DLD1 (cell line): ENCODE results near the gene PALM.

Experiments used
- in situ Hi-C: cut with HindIII; loops from 2 replicates; pipeline ENCODE4 v1.10.0; 2017; ENCODE audit warnings: low sequenced_read_pairs

Gene PALM

DNA sequence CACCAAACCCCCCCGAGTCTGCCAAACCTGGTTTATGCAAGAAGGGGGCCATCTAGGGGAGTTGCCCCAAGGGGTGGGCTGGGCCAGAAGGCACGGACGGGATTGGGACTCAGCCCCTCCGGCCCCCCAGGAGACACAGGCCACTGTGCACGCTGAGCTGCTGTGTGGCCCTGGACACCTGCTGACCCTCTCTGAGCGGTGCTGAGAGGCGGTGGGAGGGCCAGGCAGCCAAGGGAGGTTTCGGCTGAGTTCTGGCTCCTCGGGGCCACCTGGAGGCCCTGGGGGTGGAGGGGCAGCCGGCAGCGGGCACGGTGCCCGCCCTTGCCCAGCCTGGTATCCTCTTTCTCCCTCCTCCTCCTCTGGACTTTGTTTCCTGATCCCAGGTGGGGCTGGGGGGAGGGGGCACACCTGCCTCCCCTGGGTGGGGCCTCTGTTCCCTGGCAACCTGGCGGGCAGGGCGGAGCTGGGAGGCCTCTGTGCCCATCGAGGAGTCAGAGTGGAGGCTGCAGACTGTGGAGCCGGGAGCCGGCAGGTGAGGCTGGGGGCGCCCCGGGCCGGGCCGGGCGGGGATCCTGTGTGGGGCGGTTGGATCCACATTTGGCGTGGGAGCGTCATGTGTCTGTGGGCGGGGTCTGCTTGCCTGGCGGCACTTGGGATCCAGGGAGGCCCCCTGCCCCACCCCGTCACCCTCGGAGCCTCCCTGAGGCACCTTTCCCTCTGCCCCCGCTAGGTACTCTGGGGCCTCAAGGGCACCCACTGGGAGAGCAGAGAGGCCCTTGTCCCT is 42.1 kb downstream of the PALM start, which contains the start of gene MISP:
TSS of gene MISP (plus strand) at position 473 of the 784 bp plus-strand sequence. CDS start 5,835 bp downstream, outside the sequence.
- in situ Hi-C loops = no loop called here

DNA sequence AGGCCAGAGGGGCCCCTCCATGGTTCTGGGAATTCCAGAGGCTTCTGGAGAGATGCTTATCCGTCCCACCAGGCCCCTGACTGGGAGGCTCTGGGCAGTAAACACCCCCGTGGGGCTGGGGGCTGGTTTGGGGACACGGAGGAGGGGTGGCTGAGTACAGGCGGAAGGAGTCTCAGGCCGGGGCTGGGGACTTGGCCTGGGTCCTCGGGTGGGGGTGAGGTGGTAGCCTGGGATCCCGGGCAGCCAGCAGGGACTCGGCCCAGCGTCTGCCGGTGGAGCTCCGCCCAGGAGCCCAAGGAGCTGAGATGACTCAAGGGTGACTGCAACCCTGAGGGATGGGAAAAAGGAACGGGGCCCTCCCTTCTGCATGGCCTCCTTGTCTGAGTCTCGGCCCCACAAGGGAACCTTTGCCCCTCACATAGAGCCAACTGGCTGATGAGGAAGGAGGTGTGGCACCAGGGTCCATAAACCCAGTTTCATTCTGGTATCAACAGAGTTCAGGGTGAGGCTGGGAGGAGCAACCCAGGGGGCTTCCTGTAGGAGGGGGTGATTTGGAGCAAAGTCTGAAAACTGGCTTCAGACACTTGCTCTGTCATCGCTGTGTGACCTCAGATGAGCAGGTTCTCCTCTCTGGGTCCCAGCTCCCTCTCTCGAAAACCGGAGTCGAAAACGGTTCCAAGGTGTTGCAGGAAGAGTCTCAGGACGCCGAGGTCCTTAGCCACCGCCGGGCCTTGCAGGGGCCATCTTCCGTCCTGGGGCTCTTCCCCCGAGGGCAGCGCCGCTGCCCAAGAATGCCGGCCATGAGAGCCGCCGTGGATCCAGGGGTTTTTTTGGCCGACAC is 43.0 kb downstream of the PALM start:
- in situ Hi-C loops = no loop called here

DNA sequence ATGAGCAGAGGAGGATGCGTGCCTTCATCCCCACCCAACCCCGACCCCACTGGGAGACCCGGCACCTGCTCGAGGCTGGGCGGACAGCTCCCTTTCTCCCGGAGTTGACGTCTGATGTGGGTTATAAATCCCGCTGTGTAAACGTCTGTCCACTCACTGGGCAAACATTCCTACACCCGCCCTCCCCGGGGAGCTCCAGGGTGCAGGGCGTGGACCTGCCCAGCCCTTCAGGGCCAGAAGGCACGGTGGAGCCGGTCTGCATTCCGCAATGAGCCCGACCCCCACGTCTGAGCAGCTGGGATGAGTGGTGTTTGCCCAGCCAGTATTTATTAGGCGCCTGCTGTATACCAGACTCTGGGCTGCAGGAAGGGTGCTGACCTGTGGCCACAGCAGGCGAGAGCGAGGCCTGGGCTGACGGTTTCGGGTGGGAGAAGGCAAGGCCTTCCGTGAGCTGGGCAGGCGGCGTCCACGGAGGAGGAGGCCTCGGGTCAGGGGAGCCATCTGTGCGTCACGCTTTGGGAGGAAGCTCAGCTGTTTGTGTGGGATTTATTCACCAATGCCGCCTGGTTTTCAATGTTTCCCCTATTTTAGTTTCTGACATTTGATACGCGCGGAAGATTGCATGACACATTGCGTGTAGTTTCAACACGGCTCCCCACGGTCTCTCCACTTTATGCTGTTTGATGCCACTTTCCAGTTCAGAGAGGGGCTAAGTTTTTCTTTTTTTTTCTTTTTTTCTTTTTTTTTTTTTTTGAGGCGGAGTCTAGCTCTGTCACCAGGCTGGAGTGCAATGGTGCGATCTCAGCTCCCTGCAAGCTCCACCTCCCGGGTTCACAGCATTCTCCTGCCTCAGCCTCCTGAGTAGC is 44.1 kb downstream of the PALM start:
- in situ Hi-C loops = no loop called here

DNA sequence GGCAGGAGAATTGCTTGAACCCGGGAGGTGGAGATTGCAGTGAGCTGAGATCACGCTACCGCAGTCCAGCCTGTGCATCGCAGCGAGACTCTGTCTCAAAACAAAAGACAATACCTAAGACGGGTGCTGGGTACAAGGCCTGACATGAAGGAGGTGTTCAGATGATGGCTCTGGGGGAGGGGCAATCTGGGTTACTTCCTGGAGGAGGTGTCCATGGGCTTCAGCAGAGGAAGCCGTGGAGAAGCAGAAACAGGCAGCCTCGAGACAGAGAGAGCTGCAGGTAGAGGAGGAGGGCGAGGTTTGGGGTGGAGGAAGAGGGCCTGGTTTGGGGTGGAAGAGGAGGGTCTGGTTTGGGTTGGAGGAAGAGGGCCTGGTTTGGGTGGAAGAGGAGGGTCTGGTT is 45.8 kb downstream of the PALM start:
- in situ Hi-C loops = no loop called here

DNA sequence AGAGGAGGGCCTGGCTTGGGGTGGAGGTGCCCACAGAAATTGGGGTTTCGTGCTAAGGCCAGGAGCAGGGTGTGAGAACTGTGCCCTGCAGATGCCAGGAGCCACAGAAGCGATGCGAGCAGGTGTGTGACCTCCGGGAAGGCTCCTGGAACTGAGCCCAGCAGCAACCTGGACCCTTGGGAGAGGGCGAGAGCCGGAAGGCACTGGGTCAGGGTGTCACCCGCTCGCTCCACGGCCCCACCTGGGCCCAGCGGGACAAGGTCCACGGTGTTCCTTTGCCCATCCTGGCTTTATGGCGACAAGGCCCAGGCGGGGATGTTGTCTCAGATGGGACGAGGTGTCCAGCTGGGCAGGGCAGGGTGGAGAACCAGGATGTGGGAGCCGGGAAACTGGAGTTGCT is 46.3 kb downstream of the PALM start:
- in situ Hi-C loops = no loop called here

DNA sequence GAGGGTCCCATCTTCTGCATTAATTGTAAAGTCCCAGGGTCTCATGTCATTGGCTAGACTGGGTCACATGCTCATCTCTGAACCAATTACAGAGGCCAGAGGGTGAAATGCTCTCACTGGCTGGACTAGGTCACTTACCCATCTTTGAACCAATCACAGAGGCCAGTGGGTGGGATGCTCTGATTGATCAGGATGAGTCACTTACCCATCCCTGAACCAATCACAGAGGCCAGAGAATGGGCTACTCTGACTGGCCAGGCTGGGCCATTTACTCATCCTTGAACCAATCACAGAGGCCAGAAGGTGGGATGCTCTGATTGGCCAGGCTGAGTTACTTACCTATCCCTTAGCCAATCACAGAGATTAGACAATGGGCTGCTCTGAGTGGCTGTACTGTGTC is 47.5 kb downstream of the PALM start:
- in situ Hi-C loops = no loop called here

DNA sequence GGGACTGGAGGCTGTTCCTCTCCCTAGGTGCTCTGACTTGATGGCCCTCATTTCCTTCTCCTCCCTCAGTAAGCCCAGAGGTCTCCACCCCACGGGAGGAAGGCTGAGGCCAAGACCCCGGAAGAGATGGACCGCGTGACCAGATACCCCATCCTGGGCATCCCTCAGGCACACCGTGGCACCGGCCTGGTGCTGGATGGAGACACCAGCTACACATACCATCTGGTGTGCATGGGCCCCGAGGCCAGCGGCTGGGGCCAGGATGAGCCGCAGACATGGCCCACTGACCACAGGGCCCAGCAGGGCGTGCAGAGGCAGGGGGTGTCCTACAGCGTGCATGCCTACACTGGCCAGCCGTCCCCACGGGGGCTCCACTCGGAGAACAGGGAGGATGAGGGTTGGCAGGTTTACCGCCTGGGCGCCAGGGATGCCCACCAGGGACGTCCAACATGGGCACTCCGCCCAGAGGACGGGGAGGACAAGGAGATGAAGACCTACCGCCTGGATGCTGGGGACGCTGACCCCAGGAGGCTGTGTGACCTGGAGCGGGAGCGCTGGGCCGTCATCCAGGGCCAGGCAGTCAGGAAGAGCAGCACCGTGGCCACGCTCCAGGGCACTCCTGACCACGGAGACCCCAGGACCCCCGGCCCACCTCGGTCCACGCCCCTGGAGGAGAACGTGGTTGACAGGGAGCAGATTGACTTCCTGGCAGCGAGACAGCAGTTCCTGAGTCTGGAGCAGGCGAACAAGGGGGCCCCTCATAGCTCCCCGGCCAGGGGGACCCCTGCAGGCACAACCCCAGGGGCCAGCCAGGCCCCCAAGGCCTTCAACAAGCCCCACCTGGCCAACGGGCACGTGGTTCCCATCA is 48.3 kb downstream of the PALM start:
- in situ Hi-C loops = no loop called here

DNA sequence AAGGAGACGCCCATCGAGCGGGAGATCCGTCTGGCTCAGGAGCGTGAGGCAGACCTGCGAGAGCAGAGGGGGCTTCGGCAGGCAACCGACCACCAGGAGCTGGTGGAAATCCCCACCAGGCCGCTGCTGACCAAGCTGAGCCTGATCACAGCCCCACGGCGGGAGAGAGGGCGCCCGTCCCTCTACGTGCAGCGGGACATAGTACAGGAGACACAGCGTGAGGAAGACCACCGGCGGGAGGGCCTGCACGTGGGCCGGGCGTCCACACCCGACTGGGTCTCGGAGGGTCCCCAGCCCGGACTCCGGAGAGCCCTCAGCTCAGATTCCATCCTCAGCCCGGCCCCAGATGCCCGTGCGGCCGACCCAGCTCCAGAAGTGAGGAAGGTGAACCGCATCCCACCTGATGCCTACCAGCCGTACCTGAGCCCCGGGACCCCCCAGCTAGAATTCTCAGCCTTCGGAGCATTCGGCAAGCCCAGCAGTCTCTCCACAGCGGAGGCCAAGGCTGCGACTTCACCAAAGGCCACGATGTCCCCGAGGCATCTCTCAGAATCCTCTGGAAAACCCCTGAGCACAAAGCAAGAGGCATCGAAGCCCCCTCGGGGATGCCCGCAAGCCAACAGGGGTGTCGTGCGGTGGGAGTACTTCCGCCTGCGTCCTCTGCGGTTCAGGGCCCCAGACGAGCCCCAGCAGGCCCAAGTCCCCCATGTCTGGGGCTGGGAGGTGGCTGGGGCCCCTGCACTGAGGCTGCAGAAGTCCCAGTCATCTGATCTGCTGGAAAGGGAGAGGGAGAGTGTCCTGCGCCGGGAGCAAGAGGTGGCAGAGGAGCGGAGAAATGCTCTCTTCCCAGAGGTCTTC is 49.3 kb downstream of the PALM start:
- in situ Hi-C loops = no loop called here

DNA sequence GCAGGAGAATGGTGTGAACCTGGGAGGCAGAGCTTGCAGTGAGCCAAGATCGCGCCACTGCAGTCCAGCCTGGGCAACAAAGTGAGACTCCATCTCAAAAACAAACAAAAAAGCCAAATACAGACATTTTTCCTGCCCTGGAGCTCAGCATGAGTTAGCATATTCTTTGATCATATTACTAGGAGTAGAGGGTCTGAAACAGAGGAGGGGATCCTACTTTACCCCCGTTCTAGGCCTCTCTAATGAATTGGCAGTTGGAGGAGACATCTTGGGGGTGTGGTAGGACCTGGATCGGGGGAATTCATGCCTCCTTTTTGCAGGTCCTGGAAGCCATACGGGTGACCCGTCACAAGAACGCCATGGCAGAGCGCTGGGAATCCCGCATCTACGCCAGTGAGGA is 54.4 kb downstream of the PALM start:
- in situ Hi-C loops = no loop called here

DNA sequence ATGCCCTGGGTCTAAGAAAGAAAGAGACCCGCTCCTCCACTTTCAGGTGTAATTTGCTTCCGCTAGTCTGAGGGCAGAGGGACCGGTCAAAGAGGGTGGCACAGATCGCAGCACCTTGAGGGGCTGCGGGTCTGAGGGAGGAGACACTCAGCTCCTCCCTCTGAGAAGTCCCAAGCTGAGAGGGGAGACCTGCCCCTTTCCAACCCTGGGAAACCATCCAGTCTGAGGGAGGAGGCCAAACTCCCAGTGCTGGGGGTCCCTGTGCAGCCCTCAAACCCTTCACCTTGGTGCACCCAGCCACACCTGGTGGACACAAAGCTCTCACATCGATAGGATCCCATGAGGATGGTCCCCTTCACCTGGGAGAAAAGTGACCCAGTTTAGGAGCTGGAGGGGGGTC is 55.1 kb downstream of the PALM start:
- in situ Hi-C loops = no loop called here

DNA sequence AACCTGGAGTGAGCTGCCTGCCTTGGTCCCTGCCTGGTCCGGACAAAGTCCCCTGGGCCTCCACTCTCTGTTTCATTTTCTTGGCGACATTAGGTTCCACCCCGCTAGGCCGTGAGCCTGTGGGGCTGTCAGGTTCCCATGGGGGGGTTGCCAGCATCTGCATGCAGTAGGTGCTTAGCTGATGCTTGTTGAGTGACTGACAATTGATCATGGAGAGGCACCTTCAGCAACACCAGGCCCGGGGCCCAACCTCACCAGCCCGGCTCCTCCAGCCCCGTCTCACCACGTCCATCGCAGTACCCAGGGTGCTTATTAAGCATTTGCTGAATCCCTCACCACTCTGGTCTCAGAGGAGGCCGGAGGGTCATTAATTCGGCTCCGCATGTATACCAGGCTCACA is 55.6 kb downstream of the PALM start:
- in situ Hi-C loops = no loop called here

DNA sequence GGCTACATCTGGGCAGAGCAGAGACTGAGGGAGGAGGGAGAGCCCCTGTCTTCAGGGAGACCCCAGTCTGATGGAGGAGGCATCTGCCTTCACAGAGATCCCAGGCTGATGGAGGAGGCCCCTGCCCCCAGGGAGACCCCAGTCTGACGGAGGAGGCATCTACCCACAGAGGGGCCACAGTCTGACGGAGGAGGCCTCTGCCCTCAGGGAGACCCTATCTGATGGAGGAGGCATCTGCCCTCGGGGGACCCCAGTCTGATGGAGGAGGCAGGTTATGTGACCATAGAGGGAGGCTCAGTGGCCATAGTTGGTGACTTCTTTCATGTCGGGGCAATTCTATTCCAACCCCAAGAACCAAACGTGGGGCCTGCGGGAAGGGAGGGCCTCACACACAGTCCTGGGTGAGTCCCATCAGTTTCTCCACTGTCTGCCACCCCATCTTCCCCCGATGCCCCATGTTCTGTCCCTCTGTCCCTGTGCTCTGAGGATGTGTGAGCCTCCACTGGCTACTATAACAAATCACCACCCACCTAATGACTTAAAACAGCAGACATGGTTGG is 56.5 kb downstream of the PALM start:
- in situ Hi-C loops = no loop called here

DNA sequence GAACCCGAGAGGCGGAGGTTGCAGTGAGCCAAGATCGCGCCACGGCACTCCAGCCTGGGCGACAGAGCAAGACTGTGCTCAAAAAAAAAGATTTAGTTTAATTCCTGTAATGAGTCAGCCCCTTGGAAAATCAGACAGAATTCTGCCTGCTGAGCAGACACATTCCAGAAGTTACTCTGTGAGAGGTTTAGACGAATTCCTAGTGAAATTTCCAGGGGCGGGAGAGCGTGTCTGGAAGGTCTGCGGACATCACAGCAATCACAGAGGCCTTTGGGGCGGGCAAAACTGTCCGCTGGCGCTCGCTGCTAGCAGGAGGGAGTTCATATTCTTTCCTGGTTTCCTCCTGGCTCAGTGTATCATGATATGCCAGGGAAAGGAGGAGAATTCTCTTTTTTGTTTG is 59.7 kb downstream of the PALM start:
- in situ Hi-C loops = no loop called here

DNA sequence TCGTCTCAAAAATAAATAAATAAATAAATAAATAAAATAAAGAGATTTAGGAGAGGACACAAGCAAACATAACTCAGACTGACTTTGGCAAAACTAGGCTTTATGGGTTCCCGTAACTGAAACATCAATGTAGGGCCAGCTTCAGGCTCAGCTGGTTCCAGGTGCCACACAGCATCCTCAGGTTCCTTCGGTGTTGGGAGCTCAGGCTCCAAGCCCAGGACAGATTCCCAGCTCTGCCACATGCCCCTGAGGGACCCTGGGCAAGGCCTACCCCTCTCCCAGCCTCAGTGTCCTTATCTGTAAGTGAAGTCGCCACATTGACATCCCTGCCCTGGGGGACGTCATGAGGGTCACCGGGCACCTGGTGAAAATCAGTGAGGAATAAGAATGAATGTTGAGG is 60.9 kb downstream of the PALM start:
- in situ Hi-C loops = no loop called here

DNA sequence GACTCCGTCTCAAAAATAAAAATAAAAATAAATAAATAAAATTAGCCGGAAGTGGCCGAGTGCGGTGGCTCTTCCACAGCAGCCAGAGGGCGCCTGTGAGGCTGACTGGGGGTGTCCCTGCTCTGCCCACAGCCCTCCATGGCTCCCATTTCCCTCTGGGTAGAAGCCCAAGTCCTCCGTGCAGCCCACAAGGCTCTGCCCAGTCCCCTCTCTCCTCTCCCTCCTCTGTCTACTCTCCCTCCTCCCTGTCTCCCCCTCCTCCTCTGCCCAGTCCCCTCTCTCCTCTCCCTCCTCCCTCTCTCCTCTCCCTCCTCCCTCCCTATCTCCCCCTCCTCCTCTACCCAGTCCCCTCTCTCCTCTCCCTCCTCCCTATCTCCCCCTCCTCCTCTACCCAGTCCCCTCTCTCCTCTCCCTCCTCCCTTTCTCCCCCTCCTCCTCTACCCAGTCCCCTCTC is 62.6 kb downstream of the PALM start:
- in situ Hi-C loops = no loop called here

DNA sequence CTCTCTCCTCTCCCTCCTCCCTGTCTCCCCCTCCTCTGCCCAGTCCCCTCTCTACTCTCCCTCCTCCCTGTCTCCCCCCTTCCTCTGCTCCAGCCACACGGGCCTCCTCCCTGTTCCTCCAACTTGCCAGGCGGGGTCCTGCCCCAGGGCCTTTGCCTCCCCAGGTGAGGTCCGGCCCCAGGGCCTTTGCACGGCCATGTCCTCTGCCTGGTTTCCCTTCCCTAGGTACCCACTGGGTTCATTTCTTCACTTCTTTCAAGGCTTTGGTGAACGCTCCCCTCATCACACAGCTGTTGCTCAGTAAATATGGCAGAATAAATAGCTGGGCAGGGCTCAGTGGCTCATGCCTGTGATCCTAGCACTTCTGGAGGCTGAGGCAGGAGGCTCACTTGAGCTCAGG is 63.3 kb downstream of the PALM start:
- in situ Hi-C loops = no loop called here

DNA sequence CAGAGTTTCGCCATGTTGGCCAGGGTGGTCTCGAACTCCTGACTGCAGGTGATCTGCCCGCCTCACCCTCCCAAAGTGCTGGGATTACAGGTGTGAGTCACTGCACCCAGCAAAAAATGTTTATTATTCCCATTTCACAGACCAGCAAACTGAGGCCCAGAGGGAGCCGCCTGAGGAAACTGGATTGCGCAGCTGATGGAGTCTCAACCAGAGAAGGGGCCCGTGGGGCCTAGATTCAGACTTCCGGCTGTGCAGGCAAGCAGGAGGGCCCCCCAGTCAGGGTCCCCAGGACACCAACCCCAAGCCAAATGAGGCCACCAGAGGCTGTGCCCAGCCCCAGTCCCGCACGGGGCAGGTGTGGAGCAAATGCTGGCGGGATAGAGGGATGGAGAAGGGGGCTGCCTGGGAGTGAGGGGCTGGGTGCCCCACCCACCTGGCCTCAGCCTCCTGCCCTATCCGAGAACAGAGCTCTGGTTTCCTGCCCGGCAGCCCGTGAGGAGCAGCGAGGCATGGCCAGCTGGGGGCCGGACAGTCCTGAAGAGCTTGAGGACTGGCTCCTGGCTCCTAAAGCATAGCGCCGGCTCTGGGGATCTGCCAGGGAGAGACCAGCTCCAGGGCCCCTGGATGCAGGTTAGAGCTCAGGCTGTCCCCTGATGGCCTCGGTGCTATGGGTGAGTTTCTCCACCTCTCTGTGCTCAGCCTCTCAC is 64.1 kb downstream of the PALM start:
- in situ Hi-C loops = no loop called here

DNA sequence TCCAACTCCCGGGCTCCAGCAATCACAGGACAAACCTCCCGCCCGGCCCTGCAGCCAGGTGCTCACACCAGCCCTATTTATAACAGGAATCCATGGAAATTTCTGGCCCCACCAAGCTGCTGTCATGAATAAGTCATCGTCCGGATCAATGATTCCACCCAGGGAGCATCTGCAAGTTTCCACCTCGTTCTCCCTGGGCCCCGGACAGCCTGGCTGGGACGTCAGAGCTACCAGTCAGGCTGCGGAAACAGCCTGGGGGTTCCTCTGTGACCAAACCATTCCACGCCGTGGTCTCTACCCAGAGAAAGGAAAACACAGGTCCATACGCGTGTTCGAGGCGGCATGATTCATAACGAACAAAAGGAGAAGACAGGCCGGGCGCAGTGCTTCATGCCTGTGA is 67.8 kb downstream of the PALM start:
- in situ Hi-C loops = no loop called here
